ENCODE data around the gene PDE4A. TPM values are rescaled to one million over a fixed set of nuclear protein-coding genes. Genes with fewer than 3 reads are reported as not detected.

The PDE4A gene
- total and polyA plus RNA-seq, 11 donors: 5.2 to 33.3 (median 13.7) TPM

DNA sequence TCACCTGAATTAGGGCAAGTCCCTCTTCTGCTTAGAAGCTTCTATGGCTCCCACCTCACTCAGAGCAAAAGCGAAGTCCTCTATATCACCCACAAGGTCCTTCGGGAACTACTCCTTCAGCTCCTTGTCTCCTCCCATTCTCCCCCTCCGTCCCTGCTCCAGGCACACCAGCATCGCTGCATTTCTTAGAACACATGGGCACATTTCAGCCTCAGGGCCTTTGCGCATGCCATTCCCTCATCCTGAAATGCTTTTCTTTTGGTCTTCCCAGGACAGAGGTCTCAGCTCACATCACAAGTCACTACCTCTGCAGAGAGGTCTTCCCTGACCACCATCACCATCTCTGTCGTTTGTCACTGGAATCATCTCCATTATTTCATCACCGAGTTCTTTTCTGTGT is 92.9 kb downstream of the PDE4A start:
- H3K27me3 ChIP-seq: peaks cover 29 to 83% (median 61%) of the 10 kb centered on the region in 9 donors
- no peak for TF ChIP-seq POLR2A (IDR thresholded peaks at IDR 0.05)
- TF ChIP-seq, protein P1, sequence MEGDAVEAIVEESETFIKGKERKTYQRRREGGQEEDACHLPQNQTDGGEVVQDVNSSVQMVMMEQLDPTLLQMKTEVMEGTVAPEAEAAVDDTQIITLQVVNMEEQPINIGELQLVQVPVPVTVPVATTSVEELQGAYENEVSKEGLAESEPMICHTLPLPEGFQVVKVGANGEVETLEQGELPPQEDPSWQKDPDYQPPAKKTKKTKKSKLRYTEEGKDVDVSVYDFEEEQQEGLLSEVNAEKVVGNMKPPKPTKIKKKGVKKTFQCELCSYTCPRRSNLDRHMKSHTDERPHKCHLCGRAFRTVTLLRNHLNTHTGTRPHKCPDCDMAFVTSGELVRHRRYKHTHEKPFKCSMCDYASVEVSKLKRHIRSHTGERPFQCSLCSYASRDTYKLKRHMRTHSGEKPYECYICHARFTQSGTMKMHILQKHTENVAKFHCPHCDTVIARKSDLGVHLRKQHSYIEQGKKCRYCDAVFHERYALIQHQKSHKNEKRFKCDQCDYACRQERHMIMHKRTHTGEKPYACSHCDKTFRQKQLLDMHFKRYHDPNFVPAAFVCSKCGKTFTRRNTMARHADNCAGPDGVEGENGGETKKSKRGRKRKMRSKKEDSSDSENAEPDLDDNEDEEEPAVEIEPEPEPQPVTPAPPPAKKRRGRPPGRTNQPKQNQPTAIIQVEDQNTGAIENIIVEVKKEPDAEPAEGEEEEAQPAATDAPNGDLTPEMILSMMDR (IDR thresholded peaks at IDR 0.05): no peak
- H3K4me3 ChIP-seq: no peak overlapping the region
- WGBS, 4 donors: 81 to 86% (median 82%) methylated on average over 7 of the region's 7 CpGs
- no peak for DNase-seq
- H3K9me3 ChIP-seq: no peaks in the 10 kb centered on the region
- no peak for ATAC-seq
- no peak overlapping the region for H3K27ac ChIP-seq
- intact Hi-C loops (cut with DNase I): no loop called here
- peaks cover 0 to 31% (median 13%) of the 10 kb centered on the region in 12 donors for H3K4me1 ChIP-seq
- no peaks in the 10 kb centered on the region for H3K36me3 ChIP-seq

DNA sequence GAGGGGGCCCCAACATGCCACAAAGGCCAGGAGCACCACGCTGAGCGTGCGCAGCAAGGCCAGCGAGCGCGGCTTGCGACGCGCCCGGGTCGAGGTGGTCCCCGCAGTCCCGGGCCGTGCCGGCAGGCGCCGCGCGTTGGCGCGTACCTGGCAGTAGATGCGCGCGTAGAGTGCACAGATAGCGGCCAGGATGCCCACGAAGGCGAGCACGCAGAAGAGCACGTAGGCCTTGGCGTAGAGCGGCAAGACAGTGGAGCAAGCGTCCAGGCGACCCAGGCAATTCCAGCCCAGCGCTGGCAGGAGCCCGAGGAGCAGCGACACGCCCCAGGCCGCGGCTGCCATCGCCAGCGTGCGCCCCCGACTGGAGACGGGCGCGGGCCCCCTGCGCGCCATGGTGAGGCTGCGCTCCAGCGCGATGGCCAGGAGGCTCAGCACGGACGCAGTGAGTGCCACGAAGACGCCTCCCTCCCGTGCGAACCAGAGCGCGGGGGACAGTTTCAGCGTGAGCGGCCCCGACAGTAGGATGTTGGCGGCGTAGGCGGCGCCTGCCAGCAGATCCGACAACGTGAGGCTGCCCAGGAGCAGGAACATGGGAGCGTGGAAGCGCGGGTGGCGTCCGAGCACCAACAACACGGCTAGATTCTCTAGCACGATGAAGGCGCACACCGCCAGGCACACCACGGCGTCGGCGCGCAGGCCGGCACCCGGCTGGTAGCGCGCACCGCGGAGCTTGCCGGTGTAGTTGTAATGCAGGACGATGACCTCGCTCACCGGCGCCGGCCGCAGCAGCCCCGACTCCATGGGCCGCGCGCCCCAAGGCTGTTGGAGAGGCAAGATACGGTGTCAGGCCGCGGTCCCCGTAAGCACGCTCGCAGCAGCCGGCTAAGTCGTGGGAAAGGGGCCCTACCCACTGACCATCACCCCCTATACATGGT is 94.1 kb downstream of the PDE4A start:
- TF ChIP-seq POLR2A (IDR thresholded peaks at IDR 0.05): no peak
- TF ChIP-seq, protein P1 (IDR thresholded peaks at IDR 0.05): no peak
- Histone ChIP-seq H3K4me3 (peak overlapping the region in 2 of 12 donors; percentile 8 to 28), H3K36me3 (no peaks in the 10 kb centered on the region), H3K9me3 (no peaks in the 10 kb centered on the region), H3K27me3 (peaks cover 29 to 89% (median 72%) of the 10 kb centered on the region in 9 donors), H3K27ac (no peak overlapping the region), H3K4me1 (peaks cover 0 to 42% (median 15%) of the 10 kb centered on the region in 12 donors)
- no peak for ATAC-seq
- no peak for DNase-seq
- intact Hi-C loops (cut with DNase I): no loop called here
- 9 to 31% (median 21%) methylated on average over 33 to 107 of the region's 107 CpGs for WGBS, 4 donors

DNA sequence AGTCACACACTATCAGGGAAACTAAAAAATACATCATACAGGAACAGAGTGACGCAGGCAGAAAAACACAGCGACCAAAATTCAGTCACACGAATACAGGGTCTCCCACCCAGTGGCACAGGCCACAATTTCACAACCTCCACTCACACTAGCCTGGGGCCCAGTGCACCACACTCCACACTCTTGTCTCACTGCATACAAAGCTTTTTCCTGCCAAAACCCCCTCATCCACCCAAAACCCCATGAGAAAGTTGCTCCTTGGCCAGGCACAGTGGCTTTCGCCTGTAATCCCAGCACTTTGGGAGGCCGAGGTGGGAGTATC is 95.7 kb downstream of the PDE4A start:
- DNase-seq: no peak
- ATAC-seq: no peak
- intact Hi-C loops (cut with DNase I): no loop called here
- H3K27me3 ChIP-seq: peaks cover 27 to 82% (median 67%) of the 10 kb centered on the region in 9 donors
- peak overlapping the region in 1 of 12 donors; percentile 44 for H3K27ac ChIP-seq
- no peaks in the 10 kb centered on the region for H3K36me3 ChIP-seq
- H3K9me3 ChIP-seq: no peaks in the 10 kb centered on the region
- WGBS, 4 donors: 88 to 95% (median 93%) methylated on average over 5 of the region's 5 CpGs
- TF ChIP-seq POLR2A (IDR thresholded peaks at IDR 0.05): no peak
- TF ChIP-seq, protein P1 (IDR thresholded peaks at IDR 0.05): no peak
- peaks cover 0 to 37% (median 15%) of the 10 kb centered on the region in 12 donors for H3K4me1 ChIP-seq
- H3K4me3 ChIP-seq: peak overlapping the region in 1 of 12 donors; percentile 58

DNA sequence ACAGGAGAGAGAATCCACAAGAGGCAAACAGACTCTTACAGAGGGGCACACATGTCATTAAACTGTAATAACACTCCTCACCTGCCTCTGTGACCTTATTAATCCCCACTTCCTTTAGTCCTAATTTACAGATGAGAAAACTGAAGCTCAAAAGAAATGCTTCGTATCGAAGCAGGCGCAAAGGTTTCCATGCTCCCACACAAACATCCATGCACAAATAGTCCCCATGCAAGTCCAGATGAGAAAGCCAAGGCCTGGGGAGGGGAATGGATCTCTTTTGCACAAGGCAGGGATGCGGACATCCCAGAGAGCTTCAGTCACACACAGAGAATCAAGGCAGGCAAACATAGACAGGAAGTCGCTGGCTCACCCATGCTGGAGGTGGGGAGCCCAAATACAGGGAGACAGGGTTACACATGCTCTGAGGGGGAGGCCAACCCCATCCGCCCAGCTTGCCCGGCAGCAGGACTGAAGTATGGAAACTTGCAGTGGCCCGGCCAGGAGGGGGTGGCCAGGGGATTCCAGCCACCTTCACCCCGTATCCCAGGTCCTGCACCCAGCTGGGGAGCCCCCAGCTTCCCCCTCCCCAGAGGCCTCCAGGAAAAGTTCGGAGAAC is 96.4 kb downstream of the PDE4A start:
- Histone ChIP-seq H3K4me3 (peak overlapping the region in 11 of 12 donors; percentile 27 to 60 (median 49)), H3K9me3 (no peaks in the 10 kb centered on the region), H3K27me3 (peaks cover 27 to 82% (median 67%) of the 10 kb centered on the region in 9 donors), H3K27ac (peak overlapping the region in 4 of 12 donors; percentile 33 to 63 (median 42)), H3K36me3 (no peaks in the 10 kb centered on the region), H3K4me1 (peaks cover 0 to 37% (median 15%) of the 10 kb centered on the region in 12 donors)
- ATAC-seq: no peak
- 42 to 46% (median 45%) methylated on average over 9 to 10 of the region's 10 CpGs for WGBS, 4 donors
- TF ChIP-seq, protein P1 (IDR thresholded peaks at IDR 0.05): no peak
- no peak for TF ChIP-seq POLR2A (IDR thresholded peaks at IDR 0.05)
- intact Hi-C loops (cut with DNase I): no loop called here
- DNase-seq: no peak

Measured in heart left ventricle (tissue), 16 donors.